ENCODE data around the gene PHLDB2. TPM values are rescaled to one million over a fixed set of nuclear protein-coding genes. Genes with fewer than 3 reads are reported as not detected.

PHLDB2 gene
- total and polyA plus RNA-seq, 2 of the 8 experiments (the other 6 are each of a cell fraction or from before 2014, with no cell fraction given), result 5.8 to 22.6 TPM

DNA sequence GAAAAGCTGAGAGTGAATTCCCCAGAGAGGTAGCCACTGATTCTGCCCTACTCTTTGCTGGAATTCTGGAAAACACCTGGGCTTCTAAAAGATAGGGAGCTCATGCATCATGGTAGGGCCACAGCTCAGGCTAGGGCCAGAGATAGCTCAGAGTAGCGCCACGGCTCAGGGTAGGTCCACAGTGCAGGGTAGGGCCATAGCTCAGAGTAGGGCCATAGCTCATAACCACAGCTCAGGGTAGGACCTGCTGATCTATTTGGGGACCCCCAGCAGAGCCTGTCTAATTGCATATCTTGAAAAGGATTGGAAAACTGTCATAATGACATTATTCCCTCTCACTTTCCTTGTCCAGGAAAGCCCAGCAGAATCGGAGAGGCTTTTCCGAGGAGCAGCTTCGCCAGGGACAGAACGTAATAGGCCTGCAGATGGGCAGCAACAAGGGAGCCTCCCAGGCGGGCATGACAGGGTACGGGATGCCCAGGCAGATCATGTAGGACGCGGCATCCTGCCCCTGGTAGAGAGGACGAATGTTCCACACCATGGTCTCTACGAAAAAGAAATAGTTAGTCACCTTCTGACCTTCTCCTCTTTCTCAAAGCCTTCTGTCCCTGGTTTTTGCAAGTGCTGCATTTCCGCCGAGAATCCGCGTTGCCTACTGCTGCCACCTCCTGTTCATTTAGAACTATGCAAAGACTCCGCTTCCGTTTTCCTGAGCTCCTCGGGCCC lies 154.2 kb downstream of the PHLDB2 start:
- TF ChIP-seq RAD21 (IDR thresholded peaks at IDR 0.05 in 1 of 2, conservative IDR thresholded peaks at IDR 0.05 in 1 of 2; ENCODE audit: low read depth in 2 of 2, low read length in 2 of 2) (peak; percentile 86 to 87), HDAC2 (IDR thresholded peaks at IDR 0.05; ENCODE audit: borderline replicate concordance in 1 of 2, low read depth in 2 of 2, low read length in 2 of 2) (no peak), EGR1 (IDR thresholded peaks at IDR 0.05; ENCODE audit: borderline replicate concordance, low read depth, low read length) (peak; percentile 36; the same call in 1 of the 2 replicates), TAF1 (IDR thresholded peaks at IDR 0.05; ENCODE audit: low read depth, low read length) (no peak), MAFK (IDR thresholded peaks at IDR 0.05; ENCODE audit: low read depth, low read length) (peak; percentile 60; the same call in 1 of the 2 replicates), SIX5 (IDR thresholded peaks at IDR 0.05; ENCODE audit: low read depth, low read length) (no peak), TEAD4 (IDR thresholded peaks at IDR 0.05; ENCODE audit: low read depth, low read length) (peak; percentile 25; the same call in 1 of the 2 replicates), CTCF (IDR thresholded peaks at IDR 0.05; ENCODE audit: control extremely low read depth in 1 of 3, insufficient read depth in 1 of 3, low read depth in 1 of 3, low read length in 3 of 3) (peak; percentile 66 to 84 (median 73)), RBBP5 (IDR thresholded peaks at IDR 0.05; ENCODE audit: borderline replicate concordance, low read depth, low read length) (no peak)
- no peak overlapping the region for H2BK120ac ChIP-seq (replicated peaks; ENCODE audit: low read depth, low read length)
- H3K4me3 ChIP-seq (ENCODE audit: extremely low read depth in 1 of 4, insufficient read depth in 2 of 4, low read depth in 3 of 4, low read length in 4 of 4), result no peak overlapping the region
- FAIRE-seq (peak; percentile 78), DNase-seq (ENCODE audit: low read depth in 1 of 2, low spot score in 2 of 2) (peak; percentile 59 to 67)
- H3K4me2 ChIP-seq (ENCODE audit: insufficient read depth in 1 of 2, low read depth in 2 of 2, low read length in 2 of 2), result no peak overlapping the region
- no peak overlapping the region for H2AK5ac ChIP-seq (ENCODE audit: low read depth, low read length)
- H3K23ac ChIP-seq (ENCODE audit: insufficient read length), result no peak overlapping the region
- ChIA-PET CTCF (ENCODE audit: partially characterized antibody) (interaction anchor here (0.6 to 12.0 kb wide), 56 partner anchors 9 to 698 kb away, joined by 3 to 384 read pairs (median 4); partner anchors contain the start of genes ABHD10, TAGLN3 and TMPRSS7), POLR2A (ENCODE audit: partially characterized antibody) (interaction anchor here (0.7 to 2.2 kb wide), 5 partner anchors 10 to 35 kb away, joined by 3 to 22 read pairs (median 5); partner anchors contain the start of genes ABHD10 and TAGLN3)
- H3K4ac ChIP-seq (replicated peaks; ENCODE audit: insufficient read length, low read depth, low read length), result no peak overlapping the region
- no peaks in the 10 kb centered on the region; the same call in 1 of the 2 replicates for H3K23me2 ChIP-seq (ENCODE audit: low read depth, low read length)
- no peak overlapping the region for H4K91ac ChIP-seq (replicated peaks; ENCODE audit: insufficient read length, low read length)
- no peak overlapping the region for H3K9ac ChIP-seq (replicated peaks in 1 of 4; ENCODE audit: extremely low read depth in 1 of 4, low read depth in 3 of 4, low read length in 3 of 4)
- no peaks in the 10 kb centered on the region for H3K9me3 ChIP-seq (ENCODE audit: insufficient read depth in 2 of 2, low read depth in 1 of 2, low read length in 1 of 2)
- no peak overlapping the region for H3K27ac ChIP-seq (ENCODE audit: low read depth, low read length)
- H3K79me2 ChIP-seq (ENCODE audit: control insufficient read depth in 1 of 2, insufficient read depth in 2 of 2, low read length in 2 of 2), result no peaks in the 10 kb centered on the region
- no peak overlapping the region for H4K8ac ChIP-seq (ENCODE audit: extremely low read depth, insufficient read depth, low read length)
- no peaks in the 10 kb centered on the region for H3K27me3 ChIP-seq (replicated peaks in 1 of 4; ENCODE audit: control insufficient read depth in 3 of 4, extremely low read depth in 1 of 4, insufficient read depth in 3 of 4, low read length in 3 of 4)
- no peak overlapping the region for H3K18ac ChIP-seq (ENCODE audit: extremely low read depth, low read length)
- no peak overlapping the region for H3K56ac ChIP-seq (replicated peaks; ENCODE audit: insufficient read length, low read depth, low read length)
- H3K36me3 ChIP-seq (ENCODE audit: control insufficient read depth in 2 of 4, insufficient read depth in 4 of 4, low read length in 3 of 4), result no peaks in the 10 kb centered on the region
- no peaks in the 10 kb centered on the region for H3K4me1 ChIP-seq (replicated peaks in 1 of 4; ENCODE audit: control insufficient read depth in 3 of 4, insufficient read depth in 4 of 4, low read length in 3 of 4)
- no peak overlapping the region for H2BK12ac ChIP-seq (ENCODE audit: low read depth, low read length)
- no peak overlapping the region for H2AFZ ChIP-seq (ENCODE audit: low read length)
- H2BK15ac ChIP-seq (ENCODE audit: low read length), result no peak overlapping the region
- no peak overlapping the region for H3K14ac ChIP-seq (ENCODE audit: insufficient read length)
- H3K79me1 ChIP-seq (ENCODE audit: low read depth, low read length), result no peaks in the 10 kb centered on the region
- WGBS, 2 experiments (ENCODE audit: extremely low coverage in 1 of 2, insufficient coverage in 1 of 2, insufficient read length in 1 of 2, insufficient replicate concordance in 2 of 2, low coverage in 1 of 2, low lambda C conversion rate in 2 of 2, missing lambda C conversion rate in 1 of 2), result 53% methylated on average over 19 of the region's 19 CpGs; no CpG with 5 or more reads in 1 of the 2 experiments
- no peak overlapping the region for H4K5ac ChIP-seq (ENCODE audit: insufficient read length, low read depth, low read length)
- no peaks in the 10 kb centered on the region for H4K20me1 ChIP-seq (replicated peaks in 1 of 2; ENCODE audit: control insufficient read depth in 1 of 2, insufficient read depth in 2 of 2, low read length in 2 of 2)
- no peak overlapping the region for H2BK20ac ChIP-seq (ENCODE audit: low read length)
- H2BK5ac ChIP-seq (ENCODE audit: low read depth, low read length), result no peak overlapping the region

All from H1 (cell line).